SJCRH30 (cell line): ENCODE data around the gene TMEM154. TPM values are rescaled to one million over a fixed set of nuclear protein-coding genes. Genes with fewer than 3 reads are reported as not detected.

Experiments used
- DNase-seq, 2 experiments: peaks; one replicate each; pipeline ENCODE4 v3.0.0-alpha.2; 2015 to 2020
- H3K27ac ChIP-seq: fragments of 250-450 bp; sonication (Bioruptor Pico); 2 replicates; pipeline ENCODE4 v1.5.1; 2020; ENCODE audit warnings: mild to moderate bottlenecking, moderate library complexity
- H3K27me3 ChIP-seq: fragments of 250-450 bp; sonication (Bioruptor Pico); 2 replicates; pipeline ENCODE4 v1.5.1; 2020; ENCODE audit warnings: mild to moderate bottlenecking, moderate library complexity
- H3K36me3 ChIP-seq: fragments of 250-450 bp; sonication (Bioruptor Pico); 2 replicates; pipeline ENCODE4 v1.5.1; 2020; ENCODE audit warnings: mild to moderate bottlenecking, moderate library complexity
- H3K4me1 ChIP-seq: fragments of 250-450 bp; sonication (Bioruptor Pico); 2 replicates; pipeline ENCODE4 v1.5.1; 2020; ENCODE audit warnings: mild to moderate bottlenecking, moderate library complexity
- H3K4me3 ChIP-seq: fragments of 250-450 bp; sonication (Bioruptor Pico); 2 replicates; pipeline ENCODE4 v1.5.1; 2020; ENCODE audit warnings: mild to moderate bottlenecking, moderate library complexity
- H3K9me3 ChIP-seq: fragments of 250-450 bp; sonication (Bioruptor Pico); replicated peaks from 2 replicates; pipeline ENCODE4 v1.5.1; 2020; ENCODE audit warnings: mild to moderate bottlenecking, moderate library complexity
- total RNA-seq: library from RNA; depleted of rRNA; stranded (reverse); fragments of >200 nt; shearing (Covaris generic); gene quantifications from 2 replicates; pipeline ENCODE4 v1.2.3, GENCODE V29; 2014

TMEM154 gene
- total RNA-seq, 1 experiment from 2014 or later = 0.08 TPM

- peaks cover 12% of the 10 kb centered on the region for H3K4me1 ChIP-seq
- H3K9me3 ChIP-seq = no peaks in the 10 kb centered on the region
- H3K27me3 ChIP-seq = no peaks in the 10 kb centered on the region
- H3K36me3 ChIP-seq = no peaks in the 10 kb centered on the region
- no peak overlapping the region for H3K4me3 ChIP-seq
- no peak overlapping the region for H3K27ac ChIP-seq
- no peak for DNase-seq
Measured at GRCh38 chr4:152587127-152587526, 92.7 kb downstream of the TMEM154 start.

DNA sequence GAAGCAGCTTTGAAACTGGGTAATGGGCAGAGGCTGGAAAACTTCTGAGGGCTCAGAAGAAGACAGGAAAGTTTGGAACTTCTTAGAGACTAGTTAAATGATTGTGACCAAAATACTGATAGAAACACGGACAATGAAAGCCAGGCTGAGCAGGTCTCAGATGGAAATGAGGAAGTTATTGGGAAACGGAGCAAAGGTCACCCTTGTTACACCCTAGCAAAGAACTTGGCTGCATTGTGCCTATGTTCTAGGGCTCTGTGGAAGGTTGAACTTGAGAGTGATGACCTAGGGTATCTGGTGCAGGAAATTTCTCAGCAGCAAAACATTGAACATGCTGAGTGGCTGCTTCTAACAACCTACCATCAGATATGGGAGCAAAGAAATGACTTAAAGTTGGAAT lies 93.1 kb downstream of the TMEM154 start:
- DNase-seq = no peak
- Histone ChIP-seq H3K4me3 (no peak overlapping the region), H3K9me3 (no peaks in the 10 kb centered on the region), H3K27ac (no peak overlapping the region), H3K4me1 (peaks cover 12% of the 10 kb centered on the region), H3K27me3 (no peaks in the 10 kb centered on the region), H3K36me3 (no peaks in the 10 kb centered on the region)

- no peak overlapping the region for H3K27ac ChIP-seq
- H3K4me3 ChIP-seq = no peak overlapping the region
- no peaks in the 10 kb centered on the region for H3K36me3 ChIP-seq
- H3K9me3 ChIP-seq = no peaks in the 10 kb centered on the region
- DNase-seq = no peak
- H3K4me1 ChIP-seq = peaks cover 3% of the 10 kb centered on the region
- no peaks in the 10 kb centered on the region for H3K27me3 ChIP-seq
Measured at GRCh38 chr4:152585023-152585441, 94.8 kb downstream of the TMEM154 start.

DNA sequence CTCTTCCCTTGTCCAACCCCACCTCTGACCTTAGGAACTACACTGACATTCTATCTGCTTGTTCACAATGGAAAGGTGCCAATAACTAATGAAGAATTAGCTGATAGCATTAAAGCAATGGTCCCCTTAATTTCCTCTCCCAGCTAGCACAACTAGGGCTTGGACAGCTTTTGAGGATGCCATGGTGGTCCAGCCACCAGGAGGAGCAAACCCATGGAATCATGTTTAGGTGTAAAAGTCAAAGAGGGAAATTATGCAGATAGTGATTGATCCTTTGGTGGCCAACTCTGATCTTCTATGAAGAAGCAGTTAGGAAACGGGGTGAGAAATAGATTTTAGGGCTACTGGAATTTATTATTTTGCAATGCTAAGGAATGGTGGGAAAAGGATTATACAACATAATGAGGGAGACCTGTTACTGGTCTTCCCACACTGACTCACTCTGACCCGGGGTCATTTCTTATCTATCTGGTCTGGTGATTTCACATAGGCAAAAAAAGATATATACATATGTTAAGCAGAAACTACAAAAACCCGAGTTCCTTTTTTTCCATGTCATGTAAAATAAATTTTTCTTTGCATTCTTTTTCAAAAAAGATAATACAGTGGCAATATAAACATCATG lies 98.1 kb downstream of the TMEM154 start:
- no peak for DNase-seq
- H3K27ac ChIP-seq = no peak overlapping the region
- H3K4me1 ChIP-seq = no peaks in the 10 kb centered on the region
- H3K9me3 ChIP-seq = no peaks in the 10 kb centered on the region
- H3K4me3 ChIP-seq = no peak overlapping the region
- H3K27me3 ChIP-seq = no peaks in the 10 kb centered on the region
- H3K36me3 ChIP-seq = no peaks in the 10 kb centered on the region

GRCh38 chr4:152579916-152580315 lies 99.9 kb downstream of the TMEM154 start:
- Histone ChIP-seq H3K27ac (no peak overlapping the region), H3K4me1 (no peaks in the 10 kb centered on the region), H3K27me3 (no peaks in the 10 kb centered on the region), H3K4me3 (no peak overlapping the region), H3K9me3 (no peaks in the 10 kb centered on the region), H3K36me3 (no peaks in the 10 kb centered on the region)
- no peak for DNase-seq

GRCh38 chr4:152579107-152579764 lies 100.6 kb downstream of the TMEM154 start:
- no peaks in the 10 kb centered on the region for H3K27me3 ChIP-seq
- H3K36me3 ChIP-seq = no peaks in the 10 kb centered on the region
- no peak overlapping the region for H3K27ac ChIP-seq
- no peak for DNase-seq
- no peaks in the 10 kb centered on the region for H3K9me3 ChIP-seq
- no peak overlapping the region for H3K4me3 ChIP-seq
- no peaks in the 10 kb centered on the region for H3K4me1 ChIP-seq

GRCh38 chr4:152578670-152579069 lies 101.1 kb downstream of the TMEM154 start:
- Histone ChIP-seq H3K27ac (no peak overlapping the region), H3K9me3 (no peaks in the 10 kb centered on the region), H3K4me3 (no peak overlapping the region), H3K4me1 (no peaks in the 10 kb centered on the region), H3K36me3 (no peaks in the 10 kb centered on the region), H3K27me3 (no peaks in the 10 kb centered on the region)
- DNase-seq = no peak

DNA sequence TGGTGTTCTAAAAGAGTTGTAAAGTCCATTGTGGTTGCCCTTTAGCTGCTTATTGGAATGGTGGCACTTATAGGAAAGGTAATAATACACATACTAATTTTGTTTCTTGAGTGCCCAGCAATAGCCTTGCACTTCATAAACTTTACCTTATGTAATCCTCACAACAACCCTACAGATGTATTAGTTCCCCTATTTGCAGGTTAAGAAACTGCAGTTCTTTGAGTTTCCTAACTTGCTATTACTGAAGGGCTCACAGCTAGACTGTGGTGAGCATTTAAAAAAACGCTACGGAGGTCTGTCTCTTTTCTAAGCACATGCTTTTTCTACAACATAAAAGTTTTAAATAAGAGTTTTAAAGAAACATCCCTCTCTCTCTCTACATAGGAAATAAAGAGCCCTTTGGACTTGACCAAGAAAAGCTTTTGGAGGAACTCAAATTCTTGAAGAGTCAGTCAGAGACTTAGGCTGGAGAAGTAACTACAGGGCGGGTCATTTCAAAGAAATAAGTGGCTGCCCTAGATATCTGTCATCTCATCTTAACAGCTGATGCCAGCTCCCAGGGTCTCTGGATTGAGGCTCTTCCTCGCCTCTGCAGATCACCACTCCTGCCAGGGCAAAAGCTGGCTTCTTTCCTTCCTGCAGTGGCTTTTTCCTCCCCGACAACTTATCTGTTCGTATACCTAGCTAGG lies 101.9 kb downstream of the TMEM154 start:
- no peak for DNase-seq
- Histone ChIP-seq H3K27ac (no peak overlapping the region), H3K4me3 (no peak overlapping the region), H3K27me3 (no peaks in the 10 kb centered on the region), H3K4me1 (no peaks in the 10 kb centered on the region), H3K9me3 (no peaks in the 10 kb centered on the region), H3K36me3 (no peaks in the 10 kb centered on the region)

DNA sequence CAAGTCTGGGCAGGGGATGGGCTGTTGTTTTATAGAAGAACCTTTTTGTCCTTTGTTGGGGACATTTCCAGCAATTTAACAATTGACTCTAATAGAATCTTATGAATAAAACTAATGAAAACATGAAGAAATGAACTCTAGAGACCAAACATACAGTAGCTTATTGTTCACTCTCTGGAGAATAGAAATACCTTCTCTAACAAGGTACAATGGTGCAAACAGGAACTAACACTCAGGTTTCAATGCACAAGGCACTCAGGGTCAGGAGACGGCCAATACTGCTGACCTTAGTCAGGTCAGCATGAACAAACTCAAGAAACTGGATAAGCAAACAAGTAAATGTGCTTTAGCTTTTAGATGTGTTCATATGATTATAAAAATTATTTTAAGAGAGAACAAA lies 104.3 kb downstream of the TMEM154 start:
- Histone ChIP-seq H3K27ac (no peak overlapping the region), H3K27me3 (no peaks in the 10 kb centered on the region), H3K9me3 (no peaks in the 10 kb centered on the region), H3K36me3 (no peaks in the 10 kb centered on the region), H3K4me1 (no peaks in the 10 kb centered on the region), H3K4me3 (no peak overlapping the region)
- no peak for DNase-seq

GRCh38 chr4:152573861-152574260 lies 105.9 kb downstream of the TMEM154 start:
- no peaks in the 10 kb centered on the region for H3K9me3 ChIP-seq

DNA sequence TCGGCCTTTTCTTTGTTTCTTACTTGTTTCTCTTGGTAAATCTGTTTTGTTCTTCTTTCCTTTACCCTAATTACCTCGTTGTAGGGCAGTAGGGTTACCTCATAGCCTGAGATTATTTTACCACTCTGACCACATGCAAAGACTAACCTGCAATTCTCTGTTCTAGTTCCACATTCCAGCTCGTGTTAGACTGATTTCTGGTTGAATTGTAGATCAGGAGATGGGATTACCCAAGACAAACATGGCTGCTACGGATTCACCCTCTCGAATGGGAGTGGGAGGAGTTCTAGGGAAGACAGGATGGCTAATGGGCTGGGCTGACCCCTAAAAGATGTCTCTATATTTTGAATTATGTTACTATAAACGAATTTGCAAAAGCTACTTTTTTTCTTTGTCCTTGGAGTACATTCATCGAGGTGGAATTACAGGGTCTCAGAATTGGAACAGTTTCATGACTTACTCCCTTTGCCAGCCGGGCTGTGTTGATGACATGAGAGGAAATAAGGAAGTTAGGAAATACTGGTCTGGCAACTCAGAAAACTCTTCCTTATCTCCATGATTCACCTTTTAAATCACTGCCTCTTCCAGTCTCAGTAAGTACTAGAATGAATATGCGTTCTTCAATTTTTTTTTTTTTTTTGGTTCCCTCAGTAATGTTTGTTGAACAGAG lies 107.2 kb downstream of the TMEM154 start:
- no peaks in the 10 kb centered on the region for H3K9me3 ChIP-seq
- H3K4me1 ChIP-seq = no peaks in the 10 kb centered on the region
- no peaks in the 10 kb centered on the region for H3K27me3 ChIP-seq
- no peaks in the 10 kb centered on the region for H3K36me3 ChIP-seq
- H3K27ac ChIP-seq = no peak overlapping the region
- no peak for DNase-seq
- H3K4me3 ChIP-seq = peak overlapping the region; percentile 28

More at GRCh38 chr4:152573861-152574260, 105.9 kb downstream of the TMEM154 start:
- H3K27ac ChIP-seq = no peak overlapping the region
- no peaks in the 10 kb centered on the region for H3K27me3 ChIP-seq
- H3K4me1 ChIP-seq = no peaks in the 10 kb centered on the region
- H3K36me3 ChIP-seq = no peaks in the 10 kb centered on the region
- no peak overlapping the region for H3K4me3 ChIP-seq
- DNase-seq = no peak

DNA sequence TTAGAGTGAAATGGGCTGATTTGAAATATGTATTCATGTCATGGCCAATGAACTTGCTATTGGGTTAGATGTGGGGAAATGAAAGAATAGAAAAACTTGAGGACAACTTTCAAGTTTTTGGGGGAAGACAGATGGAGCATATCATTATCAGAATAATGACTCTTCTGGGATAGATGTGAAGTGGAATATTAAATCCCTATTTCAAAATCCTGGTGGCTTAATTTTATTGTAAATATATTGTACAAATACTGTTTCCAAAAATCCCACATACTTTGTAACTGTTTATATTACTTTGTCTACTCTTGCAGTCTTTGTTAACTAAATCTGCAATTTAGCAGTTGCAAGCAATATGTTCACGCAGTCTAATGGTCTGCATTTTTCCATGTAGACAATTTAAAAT lies 108.0 kb downstream of the TMEM154 start:
- no peaks in the 10 kb centered on the region for H3K4me1 ChIP-seq
- H3K27me3 ChIP-seq = no peaks in the 10 kb centered on the region
- no peak for DNase-seq

DNA sequence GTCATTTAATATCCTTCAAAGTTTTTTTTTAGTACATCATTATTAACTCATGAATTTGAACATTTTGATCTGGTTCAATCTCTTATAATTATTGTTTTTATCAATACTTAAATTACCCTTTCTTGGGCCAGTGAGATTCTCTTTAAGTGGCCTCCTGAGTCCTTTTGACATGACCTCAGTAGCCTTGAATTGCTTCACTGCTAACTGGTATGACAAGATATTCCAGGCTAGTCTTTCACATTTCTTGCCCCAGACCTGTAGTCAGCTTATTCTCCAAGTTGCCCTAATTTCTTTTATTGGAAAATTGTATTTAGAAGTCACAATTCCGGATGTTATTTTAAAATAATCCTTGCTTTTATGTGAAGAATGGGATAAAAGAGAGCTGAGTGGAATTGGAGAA lies 108.5 kb downstream of the TMEM154 start:
- Histone ChIP-seq H3K36me3 (no peaks in the 10 kb centered on the region), H3K4me1 (no peaks in the 10 kb centered on the region), H3K27me3 (no peaks in the 10 kb centered on the region), H3K27ac (no peak overlapping the region), H3K4me3 (no peak overlapping the region), H3K9me3 (no peaks in the 10 kb centered on the region)
- no peak for DNase-seq

More for the DNA sequence above, 108.0 kb downstream of the TMEM154 start:
- Histone ChIP-seq H3K36me3 (no peaks in the 10 kb centered on the region), H3K4me3 (no peak overlapping the region), H3K9me3 (no peaks in the 10 kb centered on the region), H3K27ac (no peak overlapping the region)
